ENCODE results near the gene PMFBP1. TPM values are rescaled to one million over a fixed set of nuclear protein-coding genes. Genes with fewer than 3 reads are reported as not detected.

Gene PMFBP1
- total RNA-seq, 1 donor from 2014 or later = 1.2 TPM

- H3K27ac Mint-ChIP-seq (ENCODE audit: unreplicated experiment) = no peak overlapping the region
- Histone ChIP-seq H4K20me1 (ENCODE audit: insufficient read depth, low read length) (no peaks in the 10 kb centered on the region), H2AFZ (ENCODE audit: low read depth, low read length) (no peak overlapping the region), H3K79me2 (ENCODE audit: insufficient read depth, low read length) (no peaks in the 10 kb centered on the region), H3K9me3 (ENCODE audit: insufficient read depth, low read depth, low read length) (no peaks in the 10 kb centered on the region), H3K27ac (ENCODE audit: low read depth, low read length) (no peak overlapping the region), H3K9ac (ENCODE audit: low read length) (no peak overlapping the region), H3K4me1 (ENCODE audit: insufficient read depth, low read length) (no peaks in the 10 kb centered on the region), H3K4me2 (ENCODE audit: low read length) (no peak overlapping the region), H3K27me3 (ENCODE audit: insufficient read depth, low read length) (no peaks in the 10 kb centered on the region), H3K36me3 (ENCODE audit: insufficient read depth, low read length) (no peaks in the 10 kb centered on the region), H3K4me3 (ENCODE audit: insufficient read depth, low read depth, low read length) (no peak overlapping the region)
- H3K9me3 Mint-ChIP-seq (ENCODE audit: unreplicated experiment) = no peaks in the 10 kb centered on the region
- FAIRE-seq (no peak), DNase-seq (ENCODE audit: low read depth) (no peak)
- peaks cover under 1% of the 10 kb centered on the region for H3K36me3 Mint-ChIP-seq (ENCODE audit: low read depth, unreplicated experiment)
- H3K4me1 Mint-ChIP-seq (ENCODE audit: low read depth, unreplicated experiment) = no peaks in the 10 kb centered on the region
- no peak for TF ChIP-seq EZH2 (IDR thresholded peaks at IDR 0.05; ENCODE audit: insufficient read depth, low read length)
- H3K27me3 Mint-ChIP-seq (ENCODE audit: low read depth, unreplicated experiment) = peaks cover 4% of the 10 kb centered on the region
- no peak overlapping the region for H3K4me3 Mint-ChIP-seq (ENCODE audit: unreplicated experiment)
These were observed 47.8 kb downstream of the PMFBP1 start for GRCh38 chr16:72124148-72124547.

DNA sequence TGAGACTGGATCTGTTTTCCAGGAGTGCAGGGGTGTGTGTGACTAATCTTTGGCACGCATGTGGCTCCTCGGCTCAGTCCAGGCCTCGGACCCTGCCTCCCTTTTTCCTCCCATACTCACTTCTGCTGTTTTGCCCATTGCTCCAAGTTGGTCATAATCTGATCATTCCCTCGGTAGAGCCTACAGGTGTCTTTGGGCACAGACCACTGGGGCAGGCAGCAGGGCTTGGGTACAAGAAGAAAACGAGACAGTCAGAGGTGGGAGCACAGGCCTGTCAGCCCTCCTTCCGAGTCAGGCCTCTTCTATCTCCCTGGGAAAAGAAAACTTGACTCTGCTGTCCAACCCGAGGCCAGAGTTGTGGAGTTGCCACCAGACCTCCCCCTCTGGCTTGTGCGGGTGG, 48.5 kb downstream of the PMFBP1 start:
- H3K4me1 Mint-ChIP-seq (ENCODE audit: low read depth, unreplicated experiment) = no peaks in the 10 kb centered on the region
- DNase-seq (ENCODE audit: low read depth) = no peak
- no peaks in the 10 kb centered on the region for H3K9me3 Mint-ChIP-seq (ENCODE audit: unreplicated experiment)
- H3K27ac Mint-ChIP-seq (ENCODE audit: unreplicated experiment) = no peak overlapping the region
- no peak for FAIRE-seq
- Histone ChIP-seq H3K9me3 (ENCODE audit: insufficient read depth, low read depth, low read length) (no peaks in the 10 kb centered on the region), H3K36me3 (ENCODE audit: insufficient read depth, low read length) (no peaks in the 10 kb centered on the region), H3K79me2 (ENCODE audit: insufficient read depth, low read length) (no peaks in the 10 kb centered on the region), H3K4me3 (ENCODE audit: insufficient read depth, low read depth, low read length) (no peak overlapping the region), H3K4me1 (ENCODE audit: insufficient read depth, low read length) (no peaks in the 10 kb centered on the region), H3K4me2 (ENCODE audit: low read length) (no peak overlapping the region), H2AFZ (ENCODE audit: low read depth, low read length) (no peak overlapping the region), H3K27ac (ENCODE audit: low read depth, low read length) (no peak overlapping the region), H3K9ac (ENCODE audit: low read length) (no peak overlapping the region), H4K20me1 (ENCODE audit: insufficient read depth, low read length) (no peaks in the 10 kb centered on the region), H3K27me3 (ENCODE audit: insufficient read depth, low read length) (no peaks in the 10 kb centered on the region)
- TF ChIP-seq, protein P1, sequence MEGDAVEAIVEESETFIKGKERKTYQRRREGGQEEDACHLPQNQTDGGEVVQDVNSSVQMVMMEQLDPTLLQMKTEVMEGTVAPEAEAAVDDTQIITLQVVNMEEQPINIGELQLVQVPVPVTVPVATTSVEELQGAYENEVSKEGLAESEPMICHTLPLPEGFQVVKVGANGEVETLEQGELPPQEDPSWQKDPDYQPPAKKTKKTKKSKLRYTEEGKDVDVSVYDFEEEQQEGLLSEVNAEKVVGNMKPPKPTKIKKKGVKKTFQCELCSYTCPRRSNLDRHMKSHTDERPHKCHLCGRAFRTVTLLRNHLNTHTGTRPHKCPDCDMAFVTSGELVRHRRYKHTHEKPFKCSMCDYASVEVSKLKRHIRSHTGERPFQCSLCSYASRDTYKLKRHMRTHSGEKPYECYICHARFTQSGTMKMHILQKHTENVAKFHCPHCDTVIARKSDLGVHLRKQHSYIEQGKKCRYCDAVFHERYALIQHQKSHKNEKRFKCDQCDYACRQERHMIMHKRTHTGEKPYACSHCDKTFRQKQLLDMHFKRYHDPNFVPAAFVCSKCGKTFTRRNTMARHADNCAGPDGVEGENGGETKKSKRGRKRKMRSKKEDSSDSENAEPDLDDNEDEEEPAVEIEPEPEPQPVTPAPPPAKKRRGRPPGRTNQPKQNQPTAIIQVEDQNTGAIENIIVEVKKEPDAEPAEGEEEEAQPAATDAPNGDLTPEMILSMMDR (IDR thresholded peaks at IDR 0.05; ENCODE audit: insufficient read depth, low read depth, low read length) = no peak
- TF ChIP-seq EZH2 (IDR thresholded peaks at IDR 0.05; ENCODE audit: insufficient read depth, low read length) = no peak
- no peak overlapping the region for H3K4me3 Mint-ChIP-seq (ENCODE audit: unreplicated experiment)
- peaks cover 2% of the 10 kb centered on the region for H3K36me3 Mint-ChIP-seq (ENCODE audit: low read depth, unreplicated experiment)
- peaks cover 2% of the 10 kb centered on the region for H3K27me3 Mint-ChIP-seq (ENCODE audit: low read depth, unreplicated experiment)

DNA sequence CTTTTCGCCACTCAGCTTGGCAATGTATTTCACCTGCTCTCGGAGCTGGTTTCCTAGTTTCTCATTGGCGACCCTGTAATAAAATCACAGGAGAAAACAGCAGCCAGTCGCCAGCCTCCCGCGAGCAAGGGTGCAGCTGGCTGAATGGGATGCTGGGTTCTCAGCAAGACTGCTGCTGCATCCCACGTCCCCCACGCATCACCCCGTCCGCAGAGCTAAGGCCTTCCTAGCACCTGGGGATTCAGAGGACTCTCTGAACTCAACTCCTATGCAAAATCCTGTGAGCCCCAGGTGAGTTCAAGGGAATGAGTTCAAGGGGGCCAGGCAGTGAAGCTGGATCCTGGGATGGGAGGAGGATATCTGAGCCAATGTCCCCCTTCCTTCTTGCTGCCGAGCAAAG, 49.0 kb downstream of the PMFBP1 start:
- H3K27me3 ChIP-seq (ENCODE audit: insufficient read depth, low read length) = no peaks in the 10 kb centered on the region
- H3K79me2 ChIP-seq (ENCODE audit: insufficient read depth, low read length) = no peaks in the 10 kb centered on the region
- H4K20me1 ChIP-seq (ENCODE audit: insufficient read depth, low read length) = no peaks in the 10 kb centered on the region
- Mint-ChIP-seq H3K4me1 (ENCODE audit: low read depth, unreplicated experiment) (no peaks in the 10 kb centered on the region), H3K36me3 (ENCODE audit: low read depth, unreplicated experiment) (peaks cover 2% of the 10 kb centered on the region), H3K4me3 (ENCODE audit: unreplicated experiment) (no peak overlapping the region), H3K27me3 (ENCODE audit: low read depth, unreplicated experiment) (peaks cover 2% of the 10 kb centered on the region), H3K27ac (ENCODE audit: unreplicated experiment) (no peak overlapping the region), H3K9me3 (ENCODE audit: unreplicated experiment) (no peaks in the 10 kb centered on the region)
- H3K27ac ChIP-seq (ENCODE audit: low read depth, low read length) = no peak overlapping the region
- H3K9me3 ChIP-seq (ENCODE audit: insufficient read depth, low read depth, low read length) = no peaks in the 10 kb centered on the region
- DNase-seq (ENCODE audit: low read depth) (no peak), FAIRE-seq (no peak)
- TF ChIP-seq EZH2 (IDR thresholded peaks at IDR 0.05; ENCODE audit: insufficient read depth, low read length) = no peak
- TF ChIP-seq, protein P1 (IDR thresholded peaks at IDR 0.05; ENCODE audit: insufficient read depth, low read depth, low read length) = no peak
- no peak overlapping the region for H2AFZ ChIP-seq (ENCODE audit: low read depth, low read length)
- H3K36me3 ChIP-seq (ENCODE audit: insufficient read depth, low read length) = no peaks in the 10 kb centered on the region
- no peak overlapping the region for H3K9ac ChIP-seq (ENCODE audit: low read length)
- no peaks in the 10 kb centered on the region for H3K4me1 ChIP-seq (ENCODE audit: insufficient read depth, low read length)
- no peak overlapping the region for H3K4me2 ChIP-seq (ENCODE audit: low read length)
- H3K4me3 ChIP-seq (ENCODE audit: insufficient read depth, low read depth, low read length) = no peak overlapping the region
